GM12878 (cell line): ENCODE results near the gene COG1. TPM values are rescaled to one million over a fixed set of nuclear protein-coding genes. Genes with fewer than 3 reads are reported as not detected.

Experiments used
- ATAC-seq: fragments of 200-7000 bp; cut with Tn5 transposase; 3 replicates; pipeline ENCODE4 v1.9.1; 2020; ENCODE audit warnings: mild to moderate bottlenecking, moderate library complexity
- BruUV-seq: library from RNA; stranded (reverse); fragments of 400-500 nt; replicated peaks from 2 replicates; lab custom pipeline; 2021; lab: Mats Ljungman, UMichigan
- CTCF ChIA-PET: fragments of 300-600 bp; sonication (Branson Sonifier 250); formaldehyde crosslinking; extraction: SDS; loops from one replicate; lab custom pipeline; 2021; ENCODE audit warnings: inconsistent platforms; lab: Yijun Ruan, JAX
- POLR2A ChIA-PET: fragments of 350-600 bp; formaldehyde crosslinking; extraction: SDS; loops from one replicate; lab custom pipeline; 2021; ENCODE audit warnings: inconsistent platforms; lab: Charles Lee
- RAD21 ChIA-PET: fragments of 300-600 bp; sonication (Branson Sonifier 250); formaldehyde crosslinking; loops from one replicate; lab custom pipeline; 2023; ENCODE audit warnings: antibody characterized with exemption; ENCODE audit not compliant: unreplicated experiment; lab: Charles Lee
- SMC1A ChIA-PET: fragments of 300-600 bp; sonication (Branson Sonifier 250); formaldehyde crosslinking; loops from one replicate; lab custom pipeline; 2023; ENCODE audit not compliant: unreplicated experiment, uncharacterized antibody; lab: Charles Lee
- DNase-seq: peaks from one replicate; pipeline ENCODE4 v3.0.0-alpha.2; 2011; ENCODE audit warnings: low read depth, low spot score
- FAIRE-seq: peaks from 3 replicates; lab custom pipeline; 2011; peaks lifted over from hg19 to GRCh38; lab: Jason Lieb, UNC
- H2AFZ ChIP-seq: 2 replicates; pipeline ENCODE4 v1.6.0; 2011; ENCODE audit warnings: low read depth, low read length, control low read depth; ENCODE audit not compliant: control insufficient read depth
- H3K27ac ChIP-seq: 2 replicates; pipeline ENCODE4 v1.5.1; 2011; ENCODE audit warnings: control low read depth; ENCODE audit not compliant: control insufficient read depth, insufficient read depth
- H3K27me3 ChIP-seq, 2 experiments: replicated peaks in 1 of 2; 2 replicates each; pipeline versions ENCODE4 v1.6.0 to v1.6.1; 2011; ENCODE audit warnings: low read length in 1 of 2; ENCODE audit not compliant: control insufficient read depth in 2 of 2, insufficient read depth in 2 of 2
- H3K36me3 ChIP-seq, 2 experiments: 2 replicates each; pipeline ENCODE4 v1.5.1; 2011; ENCODE audit warnings: low read length in 1 of 2; ENCODE audit not compliant: control insufficient read depth in 2 of 2, insufficient read depth in 2 of 2
- H3K4me1 ChIP-seq: 2 replicates; pipeline ENCODE4 v1.6.1; 2011; ENCODE audit warnings: mild to moderate bottlenecking, low read length, moderate library complexity, mixed read lengths; ENCODE audit not compliant: control insufficient read depth, insufficient read depth
- H3K4me2 ChIP-seq: 2 replicates; pipeline ENCODE4 v1.6.0; 2011; ENCODE audit warnings: control low read depth; ENCODE audit not compliant: control insufficient read depth, insufficient read depth
- H3K4me3 ChIP-seq: fragments of 200-600 bp; sonication (generic); 2 replicates; pipeline ENCODE4 v1.5.1; 2016
- H3K79me2 ChIP-seq: 2 replicates; pipeline ENCODE4 v1.6.0; 2011; ENCODE audit warnings: low read length; ENCODE audit not compliant: control insufficient read depth, insufficient read depth
- H3K9ac ChIP-seq: 2 replicates; pipeline ENCODE4 v1.8.0; 2011; ENCODE audit warnings: low read length, control low read depth, mixed read lengths; ENCODE audit not compliant: control insufficient read depth, insufficient read depth
- H3K9me3 ChIP-seq: replicated peaks from 3 replicates; pipeline ENCODE4 v1.5.1; 2011; ENCODE audit warnings: mild to moderate bottlenecking, low read length; ENCODE audit not compliant: control insufficient read depth, insufficient read depth
- H4K20me1 ChIP-seq: 2 replicates; pipeline ENCODE4 v1.6.0; 2011; ENCODE audit not compliant: control insufficient read depth, insufficient read depth
- BACH1 ChIP-seq: fragments of 450-650 bp; IDR thresholded peaks from 2 replicates; pipeline ENCODE4 v1.6.1; 2017; ENCODE audit warnings: mild to moderate bottlenecking, borderline replicate concordance
- BHLHE40 ChIP-seq, 2 experiments: fragments of 450-650 bp in 1 of 2; IDR thresholded peaks; 2 replicates each; pipeline ENCODE4 v1.6.1; 2011 to 2017; ENCODE audit warnings: low read depth in 2 of 2, borderline replicate concordance in 1 of 2, improper control_type of control experiment in 1 of 2, low read length in 1 of 2, mild to moderate bottlenecking in 1 of 2
- CBFB ChIP-seq: IDR thresholded peaks from 2 replicates; pipeline ENCODE4 v1.6.1; 2016; ENCODE audit warnings: antibody characterized with exemption, low read depth
- EED ChIP-seq: sonication (generic); IDR thresholded peaks from 2 replicates; pipeline ENCODE4 v1.6.1; 2016; ENCODE audit warnings: antibody characterized with exemption, low read depth
- JUNB ChIP-seq: IDR thresholded peaks from 2 replicates; pipeline ENCODE4 v1.6.1; 2016; ENCODE audit warnings: antibody characterized with exemption, mild to moderate bottlenecking
- LARP7 ChIP-seq: fragments of 450-650 bp; IDR thresholded peaks from 2 replicates; pipeline ENCODE4 v1.6.1; 2017; ENCODE audit warnings: mild to moderate bottlenecking
- MXI1 ChIP-seq: fragments of 150-350 bp; IDR thresholded peaks from 2 replicates; pipeline ENCODE4 v1.6.1; 2011; ENCODE audit warnings: low read depth, mild to moderate bottlenecking, inconsistent platforms, low read length, improper control_type of control experiment
- RCOR1 ChIP-seq: conservative IDR thresholded peaks from 2 replicates; pipeline ENCODE4 v1.6.1; 2012; ENCODE audit warnings: low read depth, low read length, improper control_type of control experiment
- RFX5 ChIP-seq: IDR thresholded peaks from 2 replicates; pipeline ENCODE4 v1.6.1; 2011; ENCODE audit warnings: low read depth, low read length, improper control_type of control experiment
- SIN3A ChIP-seq: IDR thresholded peaks from 2 replicates; pipeline ENCODE4 v1.6.1; 2012; ENCODE audit warnings: low read depth, low read length, improper control_type of control experiment
- TCF12 ChIP-seq: IDR thresholded peaks from 2 replicates; pipeline ENCODE4 v1.6.1; 2011; ENCODE audit warnings: low read depth, mild to moderate bottlenecking, low read length
- TCF3 ChIP-seq: IDR thresholded peaks from 2 replicates; pipeline ENCODE4 v1.6.1; 2012; ENCODE audit warnings: low read depth, mild to moderate bottlenecking, low read length, borderline replicate concordance; ENCODE audit not compliant: insufficient read depth
- YY1 ChIP-seq: IDR thresholded peaks from 2 replicates; pipeline ENCODE4 v1.6.1; 2011; ENCODE audit warnings: low read depth, mild to moderate bottlenecking, low read length
- WGBS: methylation state at CpG from one replicate; pipeline ENCODE4 v1.1.6; 2016; ENCODE audit warnings: low lambda C conversion rate; ENCODE audit not compliant: insufficient replicate concordance, insufficient coverage; ENCODE audit errors: missing lambda C conversion rate; 5-methylcytosine and 5-hydroxymethylcytosine counted together
- in situ Hi-C: fragments of 300-500 bp; cut with MboI; formaldehyde crosslinking; loops from 9 replicates; pipeline ENCODE4 v1.14.3; 2018; ENCODE audit warnings: mixed read lengths
- intact Hi-C: fragments of 100-400 bp; cut with micrococcal nuclease; formaldehyde crosslinking; loops from one replicate; pipeline ENCODE4 v1.14.2; 2022; ENCODE audit not compliant: unreplicated experiment
- polyA plus RNA-seq, 11 experiments: library from polyadenylated mRNA; depleted of rRNA in 4 of 11; unstranded in 6 of 11; stranded (reverse) in 5 of 11; fragments of >200 nt; fragmentation: Nextera tagmentation in 4 of 11; fragmentation: Illumina TruSeq in 1 of 11; extraction: Ambion mirVana in 4 of 11; extraction: Trizol in 1 of 11; gene quantifications; 1 replicate in 1 of 11; 2 replicates in 10 of 11; pipeline versions ENCODE4 v1.2.1 to v1.2.3, GENCODE V29; 2011 to 2016; ENCODE audit warnings: inconsistent platforms in 2 of 11, missing spikeins in 2 of 11, low read depth in 1 of 11
- total RNA-seq, 4 experiments: library from RNA; depleted of rRNA in 3 of 4; stranded (reverse); fragments of >200 nt in 3 of 4; fragmentation: Illumina TruSeq in 1 of 4; extraction: Trizol in 1 of 4; gene quantifications; 2 replicates each; pipeline versions ENCODE4 v1.2.1 to v1.2.3, GENCODE V29; 2013 to 2021
- TF ChIP-seq, protein P1 (sequence below): IDR thresholded peaks from 2 replicates; pipeline ENCODE4 v1.6.1; 2011; ENCODE audit warnings: borderline replicate concordance, low read depth, mild to moderate bottlenecking, moderate library complexity, low read length; ENCODE audit not compliant: insufficient read depth, poor library complexity, severe bottlenecking
- TF ChIP-seq, protein P2 (sequence below): IDR thresholded peaks from 2 replicates; pipeline ENCODE4 v1.6.1; 2012; ENCODE audit warnings: improper control_type of control experiment, low read depth, low read length; ENCODE audit not compliant: insufficient replicate concordance

Gene COG1
- total and polyA plus RNA-seq, 10 of the 15 experiments (the other 5 are each of a cell fraction or from before 2014, with no cell fraction given), result 10.5 to 24.1 (median 18.1) TPM

- FAIRE-seq, result no peak
These were observed 35.9 kb downstream of the COG1 start for GRCh38 chr17:73228748-73229236.

More at GRCh38 chr17:73228748-73229236, 35.9 kb downstream of the COG1 start:
- Histone ChIP-seq H2AFZ (no peak overlapping the region), H3K9ac (peak overlapping the region; percentile 22; the same call in 1 of the 2 replicates), H4K20me1 (no peaks in the 10 kb centered on the region), H3K4me3 (peak overlapping the region; percentile 11; the same call in 1 of the 2 replicates), H3K27ac (peak overlapping the region; percentile 58), H3K36me3 (no peaks in the 10 kb centered on the region), H3K27me3 (no peaks in the 10 kb centered on the region), H3K4me1 (peaks cover 24% of the 10 kb centered on the region), H3K79me2 (peaks cover 85% of the 10 kb centered on the region), H3K9me3 (no peaks in the 10 kb centered on the region), H3K4me2 (peak overlapping the region; percentile 82)
- in situ Hi-C loops, result no loop called here
- WGBS, result 0% methylated on average over 2 of the region's 2 CpGs
- peak; percentile 50 for ATAC-seq
- TSS peak; percentile 36 for BruUV-seq
- ChIA-PET RAD21 (interaction anchor here (0.6 to 3.6 kb wide), 13 partner anchors 8 to 672 kb away, joined by 3 to 21 read pairs (median 5); partner anchors contain the start of genes COG1 and SSTR2), POLR2A (interaction anchor here (0.7 to 2.3 kb wide), 8 partner anchors 9 to 136 kb away, joined by 3 to 11 read pairs (median 3); no protein-coding TSS in a partner anchor), CTCF (interaction anchor here (1.0 to 3.8 kb wide), 10 partner anchors 9 to 502 kb away, joined by 3 to 32 read pairs (median 8); partner anchors contain the start of gene COG1), SMC1A (interaction anchor here (1.0 to 8.2 kb wide), 16 partner anchors 10 to 668 kb away, joined by 3 to 61 read pairs (median 6); partner anchors contain the start of gene COG1)
- peak; percentile 97; the same call in 1 of the 2 replicates for TF ChIP-seq BACH1
- no peak for TF ChIP-seq EED
- TF ChIP-seq RCOR1, result no peak
- TF ChIP-seq SIN3A, result peak; percentile 77; the same call in 1 of the 2 replicates
- TF ChIP-seq, protein P1, sequence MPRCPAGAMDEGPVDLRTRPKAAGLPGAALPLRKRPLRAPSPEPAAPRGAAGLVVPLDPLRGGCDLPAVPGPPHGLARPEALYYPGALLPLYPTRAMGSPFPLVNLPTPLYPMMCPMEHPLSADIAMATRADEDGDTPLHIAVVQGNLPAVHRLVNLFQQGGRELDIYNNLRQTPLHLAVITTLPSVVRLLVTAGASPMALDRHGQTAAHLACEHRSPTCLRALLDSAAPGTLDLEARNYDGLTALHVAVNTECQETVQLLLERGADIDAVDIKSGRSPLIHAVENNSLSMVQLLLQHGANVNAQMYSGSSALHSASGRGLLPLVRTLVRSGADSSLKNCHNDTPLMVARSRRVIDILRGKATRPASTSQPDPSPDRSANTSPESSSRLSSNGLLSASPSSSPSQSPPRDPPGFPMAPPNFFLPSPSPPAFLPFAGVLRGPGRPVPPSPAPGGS, result no peak
- TF ChIP-seq LARP7, result no peak
- TF ChIP-seq TCF12, result peak; percentile 71
- 0 out of 2 replicates have a peak, but pooled peaks have one; percentile 23 for TF ChIP-seq YY1
- TF ChIP-seq RFX5, result 0 out of 2 replicates have a peak, but pooled peaks have one; percentile 41
- TF ChIP-seq, protein P2, sequence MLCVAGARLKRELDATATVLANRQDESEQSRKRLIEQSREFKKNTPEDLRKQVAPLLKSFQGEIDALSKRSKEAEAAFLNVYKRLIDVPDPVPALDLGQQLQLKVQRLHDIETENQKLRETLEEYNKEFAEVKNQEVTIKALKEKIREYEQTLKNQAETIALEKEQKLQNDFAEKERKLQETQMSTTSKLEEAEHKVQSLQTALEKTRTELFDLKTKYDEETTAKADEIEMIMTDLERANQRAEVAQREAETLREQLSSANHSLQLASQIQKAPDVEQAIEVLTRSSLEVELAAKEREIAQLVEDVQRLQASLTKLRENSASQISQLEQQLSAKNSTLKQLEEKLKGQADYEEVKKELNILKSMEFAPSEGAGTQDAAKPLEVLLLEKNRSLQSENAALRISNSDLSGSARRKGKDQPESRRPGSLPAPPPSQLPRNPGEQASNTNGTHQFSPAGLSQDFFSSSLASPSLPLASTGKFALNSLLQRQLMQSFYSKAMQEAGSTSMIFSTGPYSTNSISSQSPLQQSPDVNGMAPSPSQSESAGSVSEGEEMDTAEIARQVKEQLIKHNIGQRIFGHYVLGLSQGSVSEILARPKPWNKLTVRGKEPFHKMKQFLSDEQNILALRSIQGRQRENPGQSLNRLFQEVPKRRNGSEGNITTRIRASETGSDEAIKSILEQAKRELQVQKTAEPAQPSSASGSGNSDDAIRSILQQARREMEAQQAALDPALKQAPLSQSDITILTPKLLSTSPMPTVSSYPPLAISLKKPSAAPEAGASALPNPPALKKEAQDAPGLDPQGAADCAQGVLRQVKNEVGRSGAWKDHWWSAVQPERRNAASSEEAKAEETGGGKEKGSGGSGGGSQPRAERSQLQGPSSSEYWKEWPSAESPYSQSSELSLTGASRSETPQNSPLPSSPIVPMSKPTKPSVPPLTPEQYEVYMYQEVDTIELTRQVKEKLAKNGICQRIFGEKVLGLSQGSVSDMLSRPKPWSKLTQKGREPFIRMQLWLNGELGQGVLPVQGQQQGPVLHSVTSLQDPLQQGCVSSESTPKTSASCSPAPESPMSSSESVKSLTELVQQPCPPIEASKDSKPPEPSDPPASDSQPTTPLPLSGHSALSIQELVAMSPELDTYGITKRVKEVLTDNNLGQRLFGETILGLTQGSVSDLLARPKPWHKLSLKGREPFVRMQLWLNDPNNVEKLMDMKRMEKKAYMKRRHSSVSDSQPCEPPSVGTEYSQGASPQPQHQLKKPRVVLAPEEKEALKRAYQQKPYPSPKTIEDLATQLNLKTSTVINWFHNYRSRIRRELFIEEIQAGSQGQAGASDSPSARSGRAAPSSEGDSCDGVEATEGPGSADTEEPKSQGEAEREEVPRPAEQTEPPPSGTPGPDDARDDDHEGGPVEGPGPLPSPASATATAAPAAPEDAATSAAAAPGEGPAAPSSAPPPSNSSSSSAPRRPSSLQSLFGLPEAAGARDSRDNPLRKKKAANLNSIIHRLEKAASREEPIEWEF, result peak; percentile 61
- 0 out of 2 replicates have a peak, but pooled peaks have one; percentile 72 for TF ChIP-seq TCF3
- TF ChIP-seq JUNB, result 0 out of 2 replicates have a peak, but pooled peaks have one; percentile 13
- peak in 1 of 2 experiments; percentile 19; a peak in 1 of 4 replicates for TF ChIP-seq BHLHE40 (IDR thresholded peaks at IDR 0.05; ENCODE audit: borderline replicate concordance in 1 of 2, low read depth in 2 of 2, low read length in 1 of 2)
- TF ChIP-seq MXI1, result peak; percentile 53; the same call in 1 of the 2 replicates
- no peak for TF ChIP-seq CBFB
- DNase-seq, result no peak
- intact Hi-C loops, result no loop called here
